Measurements from ENCODE around the gene MVB12A. TPM values are rescaled to one million over a fixed set of nuclear protein-coding genes. Genes with fewer than 3 reads are reported as not detected.

MVB12A gene
- total and polyA plus RNA-seq, 9 of the 15 experiments (the other 6 are each of a cell fraction or from before 2014, with no cell fraction given), result 1.2 to 46.2 (median 22.4) TPM

- TF ChIP-seq GABPA (tag; conservative IDR thresholded peaks at IDR 0.05; ENCODE audit: low read depth) (peak; percentile 26; the same call in 1 of the 2 replicates), CBX1 (IDR thresholded peaks at IDR 0.05; ENCODE audit: low read depth) (peak; percentile 92; the same call in 1 of the 2 replicates), ELF2 (CRISPR knock-in tag; IDR thresholded peaks at IDR 0.05) (peak; percentile 65; the same call in 1 of the 2 replicates), SMAD4 (CRISPR knock-in tag; conservative IDR thresholded peaks at IDR 0.05) (0 out of 2 replicates have a peak, but pooled peaks have one; percentile 45), RFX5 (IDR thresholded peaks at IDR 0.05; ENCODE audit: low read depth, low read length) (no peak), ZBTB2 (IDR thresholded peaks at IDR 0.05) (peak; percentile 81; the same call in 1 of the 2 replicates), SMC3 (conservative IDR thresholded peaks at IDR 0.05; ENCODE audit: insufficient read depth, low read depth, low read length) (peak; percentile 83), MYC (IDR thresholded peaks at IDR 0.05; ENCODE audit: low read depth, low read length) (0 out of 2 replicates have a peak, but pooled peaks have one; percentile 15), MYC (CRISPR knock-in tag; IDR thresholded peaks at IDR 0.05; ENCODE audit: borderline replicate concordance, low read depth) (no peak), ETV1 (tag; conservative IDR thresholded peaks at IDR 0.05; ENCODE audit: low read depth) (peak; percentile 65), ZBTB43 (CRISPR knock-in tag; IDR thresholded peaks at IDR 0.05) (0 out of 2 replicates have a peak, but pooled peaks have one; percentile 66), FOXK2 (conservative IDR thresholded peaks at IDR 0.05 in 1 of 2, IDR thresholded peaks at IDR 0.05 in 1 of 2; ENCODE audit: low read depth in 2 of 2) (peak; percentile 49 to 76; a peak in 3 of 4 replicates), SIN3A (IDR thresholded peaks at IDR 0.05; ENCODE audit: borderline replicate concordance in 2 of 2, control insufficient read depth in 1 of 2, low read depth in 2 of 2, low read length in 2 of 2) (no peak), HDAC2 (IDR thresholded peaks at IDR 0.05) (peak; percentile 94), SMARCA5 (IDR thresholded peaks at IDR 0.05) (peak; percentile 97), TFAP4 (CRISPR knock-in tag; IDR thresholded peaks at IDR 0.05; ENCODE audit: borderline replicate concordance) (peak; percentile 48; the same call in 1 of the 2 replicates), SOX6 (IDR thresholded peaks at IDR 0.05) (peak; percentile 43; the same call in 1 of the 2 replicates)
- TF ChIP-seq, protein P1, sequence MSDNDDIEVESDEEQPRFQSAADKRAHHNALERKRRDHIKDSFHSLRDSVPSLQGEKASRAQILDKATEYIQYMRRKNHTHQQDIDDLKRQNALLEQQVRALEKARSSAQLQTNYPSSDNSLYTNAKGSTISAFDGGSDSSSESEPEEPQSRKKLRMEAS (CRISPR knock-in tag; IDR thresholded peaks at IDR 0.05), result peak; percentile 47; the same call in 1 of the 2 replicates
These were observed 24.9 kb upstream of the MVB12A start (continued) for GRCh38 chr19:17394891-17395415.
